Dermis microvascular lymphatic vessel endothelial cell (primary cell): Measurements from ENCODE around the gene BCL2L15. TPM values are rescaled to one million over a fixed set of nuclear protein-coding genes. Genes with fewer than 3 reads are reported as not detected.

Source experiments
- total RNA-seq: library from RNA; depleted of rRNA; stranded (reverse); fragments of >200 nt; gene quantifications from 2 replicates; pipeline ENCODE4 v1.2.1, GENCODE V29; 2014

The BCL2L15 gene
- total RNA-seq, 1 donor from 2014 or later, result 0.13 TPM

Other genes with a start within 250 kb of the BCL2L15 start
- 31.8 and 32.5 TPM in 2 replicates for gene PHTF1, start 128.1 kb downstream of the BCL2L15 start, total RNA-seq
- 9.8 and 14.2 TPM in 2 replicates for gene RSBN1, start 75.1 kb downstream of the BCL2L15 start, total RNA-seq
- gene PTPN22, start 15.9 kb downstream of the BCL2L15 start, total RNA-seq, result under 0.01 and 0.26 TPM in 2 replicates
- 15.3 and 16.8 TPM in 2 replicates for gene AP4B1, start 17.2 kb upstream of the BCL2L15 start, total RNA-seq
- 1.8 and 2.5 TPM in 2 replicates for gene DCLRE1B, start 17.7 kb upstream of the BCL2L15 start, total RNA-seq
- 27.6 and 38.2 TPM in 2 replicates for gene HIPK1, start 41.7 kb upstream of the BCL2L15 start, total RNA-seq
- 7.2 and 14.8 TPM in 2 replicates for gene OLFML3, start 91.9 kb upstream of the BCL2L15 start, total RNA-seq